SHP77 (cell line): Measurements from ENCODE around the gene C5AR1.
"Not testable (repeated sequence)": the region's sequence is repeated elsewhere in the genome, so short reads cannot be mapped to it uniquely, and the experiment has no call there.

Experiments
- DNase-seq, 2 experiments: peaks; one replicate each; lab custom pipeline; 2025; lab: John Stamatoyannopoulos, UW

C5AR1 gene

GRCh38 chr19:47331931-47332547, 22.4 kb downstream of the C5AR1 start, which contains the start of gene C5AR2:
Gene C5AR2 (plus strand): TSS chr19:47332175. CDS start chr19:47340800, 8,625 bp downstream.
- DNase-seq: no peak

DNA sequence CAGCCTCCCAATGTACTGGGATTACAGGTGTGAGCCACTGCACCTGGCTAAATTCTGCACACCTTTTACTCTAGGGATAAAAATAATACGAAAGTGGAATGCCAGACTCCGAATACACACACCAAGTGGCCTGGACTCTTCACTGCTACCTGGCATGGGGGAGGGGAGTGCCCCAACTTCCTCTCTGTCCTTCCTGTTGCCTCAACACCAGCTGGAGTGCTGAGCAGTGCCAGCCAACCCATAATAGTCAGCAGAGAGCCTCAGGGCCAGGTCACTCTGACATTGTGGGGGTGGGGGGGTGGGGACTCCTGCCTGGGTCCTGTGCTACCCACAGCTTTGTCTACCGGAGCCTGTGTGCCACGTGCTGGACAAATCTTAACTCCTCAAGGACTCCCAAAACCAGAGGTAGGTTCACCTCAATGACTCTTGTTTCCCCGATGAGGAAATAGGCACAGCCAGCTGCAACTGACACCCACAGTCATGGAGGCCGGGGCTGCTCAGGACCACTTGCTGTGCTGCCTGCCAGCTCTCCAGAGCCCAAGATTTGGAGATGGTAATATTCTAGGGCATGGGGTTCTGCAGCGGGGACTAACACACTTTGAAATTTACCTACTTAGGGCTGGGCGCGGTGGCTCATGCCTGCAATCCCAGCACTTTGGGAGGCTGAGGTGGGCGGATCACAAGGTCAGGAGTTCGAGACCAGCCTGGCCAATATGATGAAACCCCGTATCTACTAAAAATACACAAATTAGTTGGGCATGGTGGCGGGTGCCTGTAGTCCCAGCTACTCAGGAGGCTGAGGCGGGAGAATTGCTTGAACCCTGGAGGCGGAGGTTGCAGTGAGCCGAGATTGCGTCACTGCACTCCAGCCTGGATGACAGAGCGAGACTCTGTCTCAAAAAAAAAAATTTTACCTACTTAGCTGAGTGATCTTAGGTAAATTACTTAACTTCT, 27.4 kb downstream of the C5AR1 start:
- DNase-seq: peak in 1 of 2 experiments; percentile 33

- DNase-seq: no peak
These were observed 29.7 kb downstream of the C5AR1 start for GRCh38 chr19:47339196-47339880.

GRCh38 chr19:47340477-47341208, 31.0 kb downstream of the C5AR1 start:
- DNase-seq: no peak

- DNase-seq: no peak
These were observed 32.1 kb downstream of the C5AR1 start for GRCh38 chr19:47341734-47342133.

GRCh38 chr19:47343194-47343802, 33.6 kb downstream of the C5AR1 start:
- DNase-seq: no peak

- no peak for DNase-seq
These were observed 34.8 kb downstream of the C5AR1 start for GRCh38 chr19:47344425-47344824.

DNA sequence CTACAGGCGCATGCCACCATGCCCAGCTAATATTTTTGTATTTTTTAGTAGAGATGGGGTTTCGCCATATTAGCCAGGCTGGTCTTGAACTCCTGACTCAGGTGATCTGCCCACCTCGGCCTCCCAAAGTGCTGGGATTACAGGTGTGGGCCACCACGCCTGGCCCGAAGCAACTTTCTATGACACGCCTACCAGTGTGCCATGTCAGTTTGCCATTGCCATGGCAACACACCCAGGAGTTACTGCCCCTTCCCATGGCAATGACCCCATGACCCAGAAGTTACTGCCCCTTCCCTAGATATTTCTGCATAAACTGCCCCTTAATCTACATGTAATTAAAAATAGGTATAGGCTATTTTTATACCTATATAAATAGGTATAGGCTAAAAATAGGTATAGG, 36.4 kb downstream of the C5AR1 start:
- DNase-seq: not testable (repeated sequence)

- peak; percentile 97 to 98 for DNase-seq
These were observed 39.4 kb downstream of the C5AR1 start, which contains the start of gene DHX34 for GRCh38 chr19:47348819-47349795. Gene DHX34 (plus strand): TSS chr19:47349315. CDS start chr19:47353031, 3,716 bp downstream.

DNA sequence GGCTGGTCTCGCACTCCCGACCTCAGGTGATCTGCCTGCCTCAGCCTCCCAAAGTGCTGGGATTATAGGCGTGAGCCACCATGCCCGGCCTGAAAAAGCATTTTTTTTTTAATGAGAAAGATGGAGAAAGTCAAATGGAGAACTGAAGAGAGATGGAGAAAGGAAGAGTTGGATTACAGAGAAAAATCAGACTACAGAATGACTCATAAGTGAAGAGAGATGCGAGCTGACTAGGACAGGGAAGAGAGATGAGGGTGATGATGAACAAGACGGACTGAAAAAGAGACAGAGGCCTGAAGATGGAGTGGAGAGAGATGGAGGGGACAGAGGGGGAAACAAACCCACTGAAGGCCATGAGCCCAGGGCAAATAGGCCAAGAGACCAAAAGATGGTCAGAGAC, 41.0 kb downstream of the C5AR1 start:
- no peak for DNase-seq

GRCh38 chr19:47351548-47351947, 41.9 kb downstream of the C5AR1 start:
- DNase-seq: no peak

DNA sequence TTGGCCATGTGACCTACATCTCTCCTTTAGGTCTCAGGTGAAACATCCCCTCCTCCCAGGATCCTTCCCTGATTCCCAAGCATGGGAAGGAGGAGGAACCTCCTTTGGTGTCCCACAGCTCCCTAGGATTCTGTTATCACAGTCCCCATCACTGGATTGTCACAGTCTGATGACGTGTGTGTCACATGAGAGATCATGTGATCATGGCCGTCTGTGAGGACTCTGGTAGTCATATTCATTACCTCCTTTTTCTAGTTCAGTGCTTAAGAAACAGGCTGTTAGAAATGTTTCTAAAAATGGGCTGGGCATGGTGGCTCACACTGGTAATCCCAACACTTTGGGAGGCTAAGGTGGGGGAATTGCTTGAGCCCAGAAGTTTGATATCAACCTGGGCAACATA, 42.4 kb downstream of the C5AR1 start:
- DNase-seq: no peak

DNA sequence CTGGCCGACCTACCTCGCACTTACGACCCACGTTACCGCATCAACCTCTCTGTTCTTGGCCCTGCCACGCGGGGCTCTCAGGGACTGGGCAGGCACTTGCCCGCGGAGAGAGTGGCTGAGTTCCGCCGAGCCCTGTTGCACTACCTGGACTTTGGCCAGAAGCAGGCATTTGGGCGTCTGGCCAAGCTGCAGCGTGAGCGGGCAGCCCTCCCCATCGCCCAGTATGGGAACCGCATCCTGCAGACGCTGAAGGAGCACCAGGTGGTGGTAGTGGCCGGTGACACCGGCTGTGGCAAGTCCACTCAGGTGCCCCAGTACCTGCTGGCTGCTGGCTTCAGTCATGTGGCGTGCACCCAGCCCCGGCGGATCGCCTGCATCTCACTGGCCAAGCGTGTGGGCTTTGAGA, 43.6 kb downstream of the C5AR1 start:
- DNase-seq: peak; percentile 32 to 68

- no peak for DNase-seq
These were observed 47.2 kb downstream of the C5AR1 start for GRCh38 chr19:47356900-47357299.

- DNase-seq: no peak
These were observed 48.4 kb downstream of the C5AR1 start for GRCh38 chr19:47357788-47358680.

DNA sequence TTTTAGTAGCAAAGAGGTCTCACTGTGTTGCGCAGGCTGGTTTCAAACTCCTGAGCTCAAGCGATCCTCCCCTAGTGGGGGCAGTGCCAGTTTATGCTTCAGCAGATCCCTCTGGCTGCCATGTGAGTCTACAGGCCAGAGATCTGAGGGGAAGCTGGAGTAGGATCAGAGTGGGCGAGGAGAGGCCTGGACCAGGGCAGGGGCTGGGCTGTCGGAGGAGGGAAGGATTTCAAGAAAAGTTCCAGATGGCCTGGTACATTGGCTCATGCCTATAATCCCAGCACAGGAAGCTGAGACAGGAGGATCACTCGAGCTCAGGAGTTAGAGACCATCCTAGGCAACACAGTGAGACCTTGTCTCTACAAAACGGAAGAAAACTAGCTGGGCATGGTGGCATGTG, 49.3 kb downstream of the C5AR1 start:
- DNase-seq: no peak

DNA sequence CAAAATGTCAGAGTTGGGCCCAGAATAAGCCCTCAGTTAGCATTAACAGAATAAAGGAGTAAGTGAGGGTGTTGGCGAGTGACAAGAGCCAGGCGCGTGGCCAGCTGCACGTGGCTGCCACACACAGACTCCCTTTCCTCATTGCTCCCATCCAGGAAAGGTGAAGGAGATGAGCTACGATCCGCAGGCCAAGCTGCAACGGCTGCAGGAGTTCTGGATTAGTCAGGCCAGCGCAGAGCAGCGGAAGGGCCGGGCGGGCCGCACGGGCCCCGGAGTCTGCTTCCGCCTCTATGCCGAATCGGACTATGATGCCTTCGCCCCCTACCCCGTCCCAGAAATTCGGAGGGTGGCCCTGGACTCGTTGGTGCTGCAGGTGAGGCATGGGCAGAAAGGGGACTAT, 52.7 kb downstream of the C5AR1 start:
- DNase-seq: no peak

DNA sequence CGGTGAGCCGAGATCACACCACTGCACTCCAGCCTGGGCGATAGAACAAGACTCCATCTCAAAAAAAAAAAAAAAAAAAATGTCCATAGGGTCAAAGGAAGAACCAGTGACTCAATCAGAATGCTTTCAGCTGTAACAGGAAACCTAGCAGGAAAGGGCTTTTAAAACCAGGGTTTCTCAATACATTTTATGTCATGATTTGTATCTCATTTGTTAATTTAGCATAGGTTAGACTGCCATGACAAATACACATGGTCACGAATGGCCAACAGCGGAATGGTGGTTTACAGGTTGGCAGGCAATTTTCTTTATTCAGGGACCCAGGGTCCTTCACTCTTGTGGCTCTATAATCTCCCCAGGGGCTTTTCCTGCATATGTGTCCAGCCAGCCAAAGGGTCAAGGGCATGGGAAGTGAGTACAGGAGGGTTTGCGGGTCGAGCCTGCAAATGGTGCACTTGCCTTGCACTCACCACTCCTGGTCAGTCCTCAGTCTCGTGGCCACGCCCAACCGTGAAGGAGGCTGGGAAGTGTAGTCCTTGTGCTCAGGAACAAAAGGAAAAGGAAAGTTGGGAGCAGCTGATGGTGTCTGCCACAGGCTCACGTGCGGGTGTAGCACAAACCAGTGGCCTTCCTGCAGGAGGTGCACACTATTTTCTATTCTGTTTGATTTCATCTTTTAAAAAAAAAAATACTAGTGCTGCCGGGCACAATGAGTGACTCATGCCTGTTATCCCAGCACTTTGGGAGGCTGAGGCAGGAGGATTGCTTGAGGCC, 54.3 kb downstream of the C5AR1 start:
- no peak for DNase-seq
